BE2C (cell line): ENCODE results near the gene SIPA1L3.
"Not testable (repeated sequence)": the region's sequence is repeated elsewhere in the genome, so short reads cannot be mapped to it uniquely, and the experiment has no call there.

Source experiments
- DNase-seq: peaks from one replicate; pipeline ENCODE4 v3.0.0-alpha.2; 2020
- H3K27me3 ChIP-seq: fragments of 250-450 bp; sonication (Bioruptor Pico); 2 replicates; pipeline ENCODE4 v1.5.1; 2020; ENCODE audit warnings: mild to moderate bottlenecking
- H3K36me3 ChIP-seq: fragments of 250-450 bp; sonication (Bioruptor Pico); 2 replicates; pipeline ENCODE4 v1.5.1; 2020; ENCODE audit warnings: mild to moderate bottlenecking
- H3K4me1 ChIP-seq: fragments of 250-450 bp; sonication (Bioruptor Pico); 2 replicates; pipeline ENCODE4 v1.5.1; 2020
- H3K4me3 ChIP-seq: 2 replicates; pipeline ENCODE4 v1.5.1; 2011; ENCODE audit warnings: low read depth, low read length
- H3K9me3 ChIP-seq: fragments of 250-450 bp; sonication (Bioruptor Pico); 2 replicates; pipeline ENCODE4 v1.5.1; 2020
- TF ChIP-seq, protein P1 (sequence below): IDR thresholded peaks from 2 replicates; pipeline ENCODE4 v1.5.1; 2012; ENCODE audit warnings: mild to moderate bottlenecking, low read depth, low read length

The SIPA1L3 gene

DNA sequence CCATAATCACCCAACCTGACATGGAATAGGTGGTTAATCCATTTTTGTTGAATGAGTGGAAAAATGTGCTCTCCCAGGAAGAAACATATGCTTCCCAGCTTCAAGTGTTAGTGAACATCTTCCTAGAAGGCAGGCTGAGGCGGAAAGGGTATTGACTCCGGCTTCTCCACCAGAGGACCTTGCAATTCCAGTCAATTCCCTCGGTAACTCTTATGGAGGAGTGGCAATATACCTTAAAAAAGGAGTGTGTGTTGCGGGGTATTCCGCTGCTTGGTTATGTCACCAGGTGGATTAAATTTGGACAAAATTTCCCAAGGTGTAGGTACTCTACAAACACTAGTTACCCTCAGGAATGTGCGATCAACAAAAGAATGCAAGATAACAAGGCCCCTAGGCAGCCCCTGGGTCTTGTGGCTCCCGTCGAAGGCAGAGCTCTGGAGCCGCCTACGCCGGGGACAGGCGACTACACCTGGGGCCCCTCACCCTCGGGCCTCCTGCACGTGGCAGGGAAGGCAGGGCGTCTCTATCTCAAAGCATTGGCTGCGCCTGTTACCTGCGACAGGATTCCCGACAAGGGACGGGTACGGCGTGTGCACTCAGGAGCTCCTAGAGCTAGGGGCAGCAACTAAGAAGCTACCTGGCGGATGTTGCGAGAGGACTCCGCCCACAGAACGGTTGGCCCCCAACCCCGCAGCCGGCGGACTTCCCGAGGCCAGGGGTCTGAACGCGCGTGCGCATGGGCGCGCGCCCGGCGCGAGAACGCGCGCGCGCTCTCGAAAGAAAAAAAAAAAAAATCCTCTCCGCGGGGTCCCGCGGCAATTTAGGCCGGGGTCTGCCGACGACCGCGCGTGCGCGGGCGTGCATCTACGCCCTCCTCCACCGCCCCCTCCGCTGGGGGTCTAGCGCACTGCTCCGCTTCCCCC, 801 bp upstream of the SIPA1L3 start, which contains the start of gene WDR87:
Gene WDR87 (minus strand): TSS at position 649 of the 923 bp plus-strand sequence. CDS start 8,355 bp downstream, outside the sequence.
- TF ChIP-seq, protein P1, sequence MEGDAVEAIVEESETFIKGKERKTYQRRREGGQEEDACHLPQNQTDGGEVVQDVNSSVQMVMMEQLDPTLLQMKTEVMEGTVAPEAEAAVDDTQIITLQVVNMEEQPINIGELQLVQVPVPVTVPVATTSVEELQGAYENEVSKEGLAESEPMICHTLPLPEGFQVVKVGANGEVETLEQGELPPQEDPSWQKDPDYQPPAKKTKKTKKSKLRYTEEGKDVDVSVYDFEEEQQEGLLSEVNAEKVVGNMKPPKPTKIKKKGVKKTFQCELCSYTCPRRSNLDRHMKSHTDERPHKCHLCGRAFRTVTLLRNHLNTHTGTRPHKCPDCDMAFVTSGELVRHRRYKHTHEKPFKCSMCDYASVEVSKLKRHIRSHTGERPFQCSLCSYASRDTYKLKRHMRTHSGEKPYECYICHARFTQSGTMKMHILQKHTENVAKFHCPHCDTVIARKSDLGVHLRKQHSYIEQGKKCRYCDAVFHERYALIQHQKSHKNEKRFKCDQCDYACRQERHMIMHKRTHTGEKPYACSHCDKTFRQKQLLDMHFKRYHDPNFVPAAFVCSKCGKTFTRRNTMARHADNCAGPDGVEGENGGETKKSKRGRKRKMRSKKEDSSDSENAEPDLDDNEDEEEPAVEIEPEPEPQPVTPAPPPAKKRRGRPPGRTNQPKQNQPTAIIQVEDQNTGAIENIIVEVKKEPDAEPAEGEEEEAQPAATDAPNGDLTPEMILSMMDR = no peak
- no peaks in the 10 kb centered on the region for H3K27me3 ChIP-seq
- H3K4me1 ChIP-seq = no peaks in the 10 kb centered on the region
- peak within 1 kb of the TSS; percentile 92 for H3K4me3 ChIP-seq
- no peaks in the 10 kb centered on the region for H3K36me3 ChIP-seq
- no peaks in the 10 kb centered on the region for H3K9me3 ChIP-seq
- no peak for DNase-seq

DNA sequence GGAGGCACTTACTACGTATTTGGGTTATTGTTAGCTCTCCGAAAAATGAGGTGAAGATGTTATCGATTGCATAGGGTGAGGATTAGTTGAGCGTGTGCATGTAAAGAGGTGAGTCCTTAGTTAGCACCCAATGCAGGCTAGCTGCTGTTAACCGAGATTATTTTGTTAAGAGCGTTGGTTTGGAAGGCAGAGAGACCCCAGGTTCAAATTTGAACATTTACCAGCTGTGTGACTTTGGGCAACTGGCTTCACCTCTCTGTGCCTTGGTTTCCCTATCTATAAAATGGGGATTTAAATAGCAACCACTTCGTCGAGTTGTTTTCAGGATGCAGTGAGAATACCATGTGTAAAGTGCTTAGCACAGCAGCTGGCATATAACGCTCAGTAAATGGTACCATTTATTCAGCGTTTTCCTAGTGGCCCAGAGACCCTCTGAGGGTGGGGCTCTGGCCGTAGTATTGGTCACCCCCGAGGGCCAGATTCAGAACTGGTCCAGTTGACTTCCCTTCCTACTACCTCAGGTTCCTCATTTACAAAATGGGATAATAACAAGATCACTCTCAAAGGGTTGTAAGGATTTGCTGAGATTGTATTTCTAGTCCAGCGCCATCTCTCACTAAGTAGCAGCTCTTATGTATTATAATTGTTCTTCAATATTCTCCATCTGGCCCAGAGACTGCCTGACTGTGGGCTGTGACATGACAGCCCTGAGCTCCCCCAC, 887 bp downstream of the SIPA1L3 start:
- no peaks in the 10 kb centered on the region for H3K4me1 ChIP-seq
- H3K27me3 ChIP-seq = no peaks in the 10 kb centered on the region
- H3K4me3 ChIP-seq = peak overlapping the region; percentile 92
- TF ChIP-seq, protein P1 = no peak
- no peak for DNase-seq
- no peaks in the 10 kb centered on the region for H3K9me3 ChIP-seq
- no peaks in the 10 kb centered on the region; the same call in 1 of the 2 replicates for H3K36me3 ChIP-seq

DNA sequence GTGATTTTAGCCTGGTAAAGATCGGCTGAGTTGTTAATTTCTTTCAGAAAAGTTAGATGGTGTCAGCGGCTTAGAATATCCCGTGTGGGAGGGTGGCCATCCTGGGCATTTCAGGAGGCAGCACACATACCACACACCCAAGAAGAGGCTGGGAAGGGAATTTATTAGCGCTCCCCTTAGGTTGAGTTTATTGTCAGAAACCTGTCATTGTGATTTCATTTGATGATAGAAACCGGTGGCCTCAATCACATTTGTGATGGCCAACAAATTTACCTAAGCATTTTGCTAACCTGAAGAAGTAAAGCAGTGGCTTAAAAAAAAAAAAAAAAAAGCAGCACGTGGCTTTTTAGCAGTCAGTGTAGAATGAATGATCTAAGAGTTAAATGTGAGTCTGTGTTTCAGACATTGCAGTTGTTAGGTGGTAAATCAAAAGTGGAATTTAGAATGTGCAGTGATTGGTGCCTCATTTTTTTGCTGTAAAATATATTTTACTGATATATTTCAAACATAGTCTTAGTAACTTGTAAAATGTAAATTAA, 2.7 kb downstream of the SIPA1L3 start:
- TF ChIP-seq, protein P1 = no peak
- Histone ChIP-seq H3K4me3 (no peak overlapping the region), H3K36me3 (no peaks in the 10 kb centered on the region; the same call in 1 of the 2 replicates), H3K9me3 (no peaks in the 10 kb centered on the region), H3K4me1 (no peaks in the 10 kb centered on the region), H3K27me3 (no peaks in the 10 kb centered on the region)
- no peak for DNase-seq

DNA sequence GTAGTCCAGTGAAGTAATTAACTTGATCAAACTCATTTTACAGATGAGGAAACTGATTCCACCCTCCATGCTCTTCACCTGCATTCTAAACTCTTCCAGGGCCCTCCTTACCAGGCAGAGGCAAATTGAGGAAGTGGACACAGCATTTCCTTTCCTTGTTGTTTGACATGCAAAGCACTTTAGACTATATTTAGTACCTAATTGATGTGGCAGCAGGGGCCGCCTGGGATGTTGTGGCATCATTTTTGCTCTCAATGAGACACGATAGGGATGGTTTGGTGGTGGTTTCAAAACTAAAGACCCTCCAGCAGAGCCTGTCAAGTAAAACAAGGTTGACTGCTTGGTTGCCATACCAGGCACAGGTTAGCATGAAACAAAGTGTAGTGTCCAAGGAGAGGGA, 7.9 kb downstream of the SIPA1L3 start:
- TF ChIP-seq, protein P1 = no peak
- Histone ChIP-seq H3K36me3 (no peaks in the 10 kb centered on the region; the same call in 1 of the 2 replicates), H3K4me3 (no peak overlapping the region), H3K27me3 (no peaks in the 10 kb centered on the region), H3K4me1 (no peaks in the 10 kb centered on the region), H3K9me3 (no peaks in the 10 kb centered on the region)
- no peak for DNase-seq

DNA sequence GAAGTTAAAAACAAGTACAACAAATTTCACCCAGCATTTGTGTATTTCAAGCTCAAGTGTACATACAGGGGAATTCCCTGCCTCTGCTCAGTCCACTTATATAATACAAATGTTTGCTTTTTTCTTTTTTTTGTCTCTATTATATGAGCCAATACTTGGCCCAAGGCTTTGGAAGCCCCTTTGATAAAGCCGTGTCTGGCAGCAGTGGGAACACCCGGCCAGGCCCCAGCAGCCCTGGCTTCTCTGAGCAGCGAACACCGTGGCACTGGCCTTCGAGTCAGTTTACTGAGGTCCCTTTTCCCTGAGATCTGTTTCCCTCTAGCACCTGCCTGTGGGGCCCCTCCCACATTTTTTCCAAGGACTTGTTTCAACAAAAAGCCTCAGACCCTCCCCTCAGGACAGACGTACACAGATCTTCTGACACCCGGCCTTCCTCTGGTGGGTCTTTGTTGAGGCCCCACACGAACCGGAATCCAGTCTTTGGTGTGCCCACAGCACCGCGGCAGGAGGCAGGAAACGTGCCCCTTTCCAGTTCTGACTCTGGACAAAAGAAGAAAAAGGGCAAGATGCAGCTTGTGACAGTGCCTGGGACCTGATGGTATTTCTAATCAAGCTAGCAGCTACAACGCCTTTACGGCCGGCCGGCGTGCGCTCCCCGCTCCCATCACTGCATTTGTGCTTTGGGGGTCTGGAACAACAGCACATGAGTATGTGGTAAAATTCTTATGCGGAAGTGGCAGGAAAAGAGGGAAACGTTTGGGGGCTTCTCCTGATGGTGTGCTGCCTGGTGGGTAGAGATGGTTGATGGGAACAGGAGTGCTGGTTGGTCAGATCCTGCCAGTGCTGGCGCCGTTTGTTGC, 13.8 kb downstream of the SIPA1L3 start:
- Histone ChIP-seq H3K4me3 (no peak overlapping the region), H3K4me1 (no peaks in the 10 kb centered on the region), H3K36me3 (no peaks in the 10 kb centered on the region), H3K9me3 (no peaks in the 10 kb centered on the region), H3K27me3 (no peaks in the 10 kb centered on the region)
- no peak for DNase-seq
- TF ChIP-seq, protein P1 = no peak

DNA sequence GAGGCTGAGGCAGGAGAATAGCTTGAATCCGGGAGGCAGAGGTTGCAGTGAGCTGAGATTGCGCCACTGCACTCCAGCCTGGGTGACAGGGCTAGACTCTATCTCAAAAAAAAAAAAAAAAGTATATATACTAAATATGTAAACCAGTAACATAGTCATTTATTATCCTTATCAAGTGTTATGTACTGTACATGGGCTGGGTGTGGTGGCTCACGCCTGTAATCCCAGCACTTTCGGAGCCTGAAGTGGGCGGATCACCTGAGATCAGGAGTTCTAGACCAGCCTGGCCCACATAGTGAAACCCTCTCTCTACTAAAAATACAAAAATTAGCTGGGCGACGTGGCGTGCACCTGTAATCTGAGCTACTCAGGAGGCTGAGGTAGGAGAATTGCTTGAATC, 17.6 kb downstream of the SIPA1L3 start:
- H3K4me3 ChIP-seq, H3K4me1 ChIP-seq, H3K36me3 ChIP-seq, H3K27me3 ChIP-seq, DNase-seq, H3K9me3 ChIP-seq: not testable (repeated sequence)
